Stimulated activated CD8-positive, alpha-beta memory T cell treated with anti-CD3 and anti-CD28 coated beads, Interleukin-12 subunit alpha, Interleukin-12 subunit beta, amount 100 ng/mL, for 24 hours (primary cell): ENCODE measurements around the gene PTPN2.

ENCODE experiments used
- DNase-seq: peaks from one replicate; pipeline ENCODE4 v3.0.0-alpha.2; 2020; ENCODE audit errors: extremely low read depth

PTPN2 gene

GRCh38 chr18:12745095-12745795, 138.8 kb downstream of the PTPN2 start:
- DNase-seq, result no peak

DNA sequence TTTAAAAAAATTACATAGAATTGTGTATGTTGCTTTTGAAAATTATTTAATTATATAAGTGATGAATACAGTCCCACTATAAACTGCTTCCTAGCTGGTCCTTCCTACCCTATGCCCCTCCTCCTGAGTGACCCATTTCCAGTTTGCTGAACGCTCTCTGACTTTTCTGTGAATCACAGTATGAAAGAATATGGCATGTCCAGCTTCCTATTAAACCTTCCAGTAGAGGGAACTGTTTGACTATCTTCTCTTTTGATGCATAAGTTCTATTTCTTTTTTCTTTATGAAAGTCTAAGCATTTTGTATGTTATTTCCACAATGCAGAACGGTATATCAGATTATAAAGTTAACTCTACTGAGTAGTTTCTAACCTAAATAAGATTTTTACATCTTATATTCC, 139.9 kb downstream of the PTPN2 start:
- DNase-seq, result no peak

DNA sequence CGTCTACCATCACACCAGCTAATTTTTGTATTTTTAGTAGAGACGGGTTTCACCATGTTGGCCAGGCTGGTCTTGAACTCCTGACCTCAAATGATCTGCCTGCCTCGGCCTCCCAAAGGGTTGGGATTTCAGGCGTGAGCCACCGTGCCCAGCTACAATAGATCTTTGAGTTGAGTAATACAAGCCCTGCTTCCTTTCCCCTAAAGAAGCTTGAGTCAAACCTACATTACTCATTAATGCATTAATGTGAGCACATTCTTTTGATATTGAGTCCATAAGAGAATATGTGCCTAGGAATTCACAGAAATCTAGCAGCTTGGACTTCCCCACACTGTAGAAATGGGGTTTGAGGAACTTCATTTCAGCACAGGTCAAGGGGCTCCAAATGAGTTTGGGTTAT, 141.6 kb downstream of the PTPN2 start:
- no peak for DNase-seq
